Loucy (cell line): ENCODE measurements around the gene KIFAP3.

Experiments used
- CTCF ChIP-seq: fragments of 200-600 bp; sonication (generic); conservative IDR thresholded peaks from 2 replicates; pipeline ENCODE4 v1.5.1; 2014; ENCODE audit warnings: mild to moderate bottlenecking, antibody characterized with exemption, low read length
- EZH2phosphoT487 ChIP-seq: fragments of 200-600 bp; IDR thresholded peaks from 2 replicates; pipeline ENCODE4 v1.6.1; 2018; ENCODE audit warnings: antibody characterized with exemption, mild to moderate bottlenecking, moderate library complexity, borderline replicate concordance

- no peak for TF ChIP-seq CTCF
- no peak for TF ChIP-seq EZH2phosphoT487
Observed at GRCh38 chr1:169924063-169924462, 150.4 kb downstream of the KIFAP3 start.
